H1 (cell line): Measurements from ENCODE around the gene CCR8. TPM values are rescaled to one million over a fixed set of nuclear protein-coding genes. Genes with fewer than 3 reads are reported as not detected.

Experiments
- CTCF ChIA-PET: fragments of 300-600 bp; sonication (Branson Sonifier 250); formaldehyde crosslinking; loops from one replicate; lab custom pipeline; 2021; ENCODE audit not compliant: partially characterized antibody; lab: Charles Lee
- POLR2A ChIA-PET: fragments of 300-600 bp; sonication (Branson Sonifier 250); formaldehyde crosslinking; loops from one replicate; lab custom pipeline; 2021; ENCODE audit warnings: inconsistent platforms; ENCODE audit not compliant: partially characterized antibody; lab: Charles Lee
- DNase-seq, 2 experiments: peaks; one replicate each; pipeline versions ENCODE4 v3.0.0 to v3.0.0-alpha.2; 2010 to 2022; ENCODE audit warnings: low spot score in 2 of 2, low read depth in 1 of 2, mixed read lengths in 1 of 2
- FAIRE-seq: peaks from 2 replicates; lab custom pipeline; 2011; peaks lifted over from hg19 to GRCh38; lab: Jason Lieb, UNC
- H2AFZ ChIP-seq: 2 replicates; pipeline ENCODE4 v1.8.1; 2012; ENCODE audit warnings: low read length, inconsistent platforms
- H2AK5ac ChIP-seq: 2 replicates; pipeline ENCODE4 v1.6.1; 2013; ENCODE audit warnings: low read depth, low read length
- H2BK120ac ChIP-seq: replicated peaks from 2 replicates; pipeline ENCODE3; 2013; ENCODE audit warnings: low read depth, low read length, inconsistent platforms
- H2BK12ac ChIP-seq: 2 replicates; pipeline ENCODE4 v1.6.1; 2013; ENCODE audit warnings: low read depth, low read length
- H2BK15ac ChIP-seq: 2 replicates; pipeline ENCODE4 v1.6.1; 2013; ENCODE audit warnings: low read length
- H2BK20ac ChIP-seq: 2 replicates; pipeline ENCODE4 v1.6.1; 2013; ENCODE audit warnings: low read length
- H2BK5ac ChIP-seq: 2 replicates; pipeline ENCODE4 v1.6.1; 2013; ENCODE audit warnings: low read depth, low read length
- H3K14ac ChIP-seq: 2 replicates; pipeline ENCODE4 v1.6.1; 2013; ENCODE audit warnings: inconsistent platforms; ENCODE audit not compliant: insufficient read length
- H3K18ac ChIP-seq: 2 replicates; pipeline ENCODE4 v1.6.1; 2013; ENCODE audit warnings: low read length; ENCODE audit errors: extremely low read depth
- H3K23ac ChIP-seq: 2 replicates; pipeline ENCODE4 v1.6.1; 2013; ENCODE audit warnings: inconsistent platforms; ENCODE audit not compliant: insufficient read length
- H3K23me2 ChIP-seq: 2 replicates; pipeline ENCODE4 v1.6.1; 2013; ENCODE audit warnings: low read depth, low read length
- H3K27ac ChIP-seq: 2 replicates; pipeline ENCODE4 v1.6.1; 2011; ENCODE audit warnings: low read depth, low read length, inconsistent platforms
- H3K27me3 ChIP-seq, 4 experiments: replicated peaks in 1 of 4; 1 replicate in 1 of 4; 2 replicates in 3 of 4; pipeline versions ENCODE4 v1.6.1 to v1.8.1; 2011 to 2013; ENCODE audit warnings: low read length in 3 of 4, mild to moderate bottlenecking in 3 of 4, inconsistent platforms in 2 of 4, mixed read lengths in 2 of 4, moderate library complexity in 1 of 4; ENCODE audit not compliant: control insufficient read depth in 3 of 4, insufficient read depth in 3 of 4; ENCODE audit errors: extremely low read depth in 1 of 4
- H3K36me3 ChIP-seq, 4 experiments: 2 replicates each; pipeline versions ENCODE4 v1.6.1 to v1.8.1; 2011 to 2013; ENCODE audit warnings: mild to moderate bottlenecking in 4 of 4, low read length in 3 of 4, moderate library complexity in 2 of 4, control low read depth in 1 of 4, inconsistent platforms in 1 of 4; ENCODE audit not compliant: insufficient read depth in 4 of 4, control insufficient read depth in 2 of 4
- H3K4ac ChIP-seq: replicated peaks from 2 replicates; pipeline ENCODE3; 2013; ENCODE audit warnings: low read length, low read depth, mixed read lengths, inconsistent platforms; ENCODE audit not compliant: insufficient read length
- H3K4me1 ChIP-seq, 4 experiments: replicated peaks in 1 of 4; 1 replicate in 1 of 4; 2 replicates in 3 of 4; pipeline versions ENCODE4 v1.6.1 to v1.8.1; 2011 to 2013; ENCODE audit warnings: low read length in 3 of 4, inconsistent platforms in 2 of 4, mixed read lengths in 1 of 4; ENCODE audit not compliant: insufficient read depth in 4 of 4, control insufficient read depth in 3 of 4
- H3K4me2 ChIP-seq, 2 experiments: 2 replicates each; pipeline versions ENCODE4 v1.6.1 to v1.8.1; 2011 to 2013; ENCODE audit warnings: low read depth in 2 of 2, low read length in 2 of 2, control low read depth in 1 of 2, inconsistent platforms in 1 of 2, mild to moderate bottlenecking in 1 of 2; ENCODE audit not compliant: insufficient read depth in 1 of 2
- H3K4me3 ChIP-seq, 4 experiments: fragments of 200-600, 300-600 bp in 1 of 4; sonication (generic), shearing (Covaris generic), sonication (Bioruptor Twin) in 1 of 4; 2 replicates each; pipeline versions ENCODE4 v1.5.1 to v1.8.1; 2011 to 2016; ENCODE audit warnings: low read length in 4 of 4, low read depth in 3 of 4, control low read depth in 2 of 4, inconsistent platforms in 2 of 4, mild to moderate bottlenecking in 2 of 4, mixed read lengths in 1 of 4, moderate library complexity in 1 of 4; ENCODE audit not compliant: insufficient read depth in 2 of 4; ENCODE audit errors: extremely low read depth in 1 of 4
- H3K56ac ChIP-seq: replicated peaks from 2 replicates; pipeline ENCODE3; 2013; ENCODE audit warnings: low read depth, mild to moderate bottlenecking, mixed read lengths, low read length, inconsistent platforms; ENCODE audit not compliant: insufficient read length
- H3K79me1 ChIP-seq: 2 replicates; pipeline ENCODE4 v1.6.1; 2013; ENCODE audit warnings: low read depth, low read length, control low read depth
- H3K79me2 ChIP-seq, 2 experiments: 2 replicates each; pipeline versions ENCODE4 v1.6.1 to v1.8.1; 2012 to 2013; ENCODE audit warnings: low read length in 2 of 2, mild to moderate bottlenecking in 2 of 2, inconsistent platforms in 1 of 2; ENCODE audit not compliant: insufficient read depth in 2 of 2, control insufficient read depth in 1 of 2
- H3K9ac ChIP-seq, 4 experiments: replicated peaks in 1 of 4; 1 replicate in 1 of 4; 2 replicates in 3 of 4; pipeline versions ENCODE4 v1.6.1 to v1.8.1; 2011 to 2013; ENCODE audit warnings: low read depth in 3 of 4, low read length in 3 of 4, control low read depth in 2 of 4, mild to moderate bottlenecking in 2 of 4, moderate library complexity in 2 of 4, inconsistent platforms in 1 of 4; ENCODE audit errors: extremely low read depth in 1 of 4
- H3K9me3 ChIP-seq, 2 experiments: 2 replicates each; pipeline versions ENCODE4 v1.6.1 to v1.8.1; 2012 to 2013; ENCODE audit warnings: mild to moderate bottlenecking in 2 of 2, moderate library complexity in 2 of 2, control low read depth in 1 of 2, inconsistent platforms in 1 of 2, low read depth in 1 of 2, low read length in 1 of 2, mixed read lengths in 1 of 2; ENCODE audit not compliant: insufficient read depth in 2 of 2
- H4K20me1 ChIP-seq, 2 experiments: replicated peaks in 1 of 2; 2 replicates each; pipeline versions ENCODE3 to v1.8.1; 2011 to 2013; ENCODE audit warnings: inconsistent platforms in 2 of 2, low read length in 2 of 2, mild to moderate bottlenecking in 1 of 2; ENCODE audit not compliant: insufficient read depth in 2 of 2, control insufficient read depth in 1 of 2
- H4K5ac ChIP-seq: 2 replicates; pipeline ENCODE4 v1.6.1; 2013; ENCODE audit warnings: low read length, low read depth, mixed read lengths, inconsistent platforms; ENCODE audit not compliant: insufficient read length
- H4K8ac ChIP-seq: 2 replicates; pipeline ENCODE4 v1.8.0; 2013; ENCODE audit warnings: mild to moderate bottlenecking, moderate library complexity, low read length, inconsistent platforms; ENCODE audit not compliant: insufficient read depth; ENCODE audit errors: extremely low read depth
- H4K91ac ChIP-seq: replicated peaks from 2 replicates; pipeline ENCODE3; 2013; ENCODE audit warnings: low read length, mixed read lengths, inconsistent platforms; ENCODE audit not compliant: insufficient read length
- CBX8 ChIP-seq: fragments of 300-800, 300-1000 bp; sonication (generic); IDR thresholded peaks from 2 replicates; pipeline ENCODE4 v1.7.1; 2016; ENCODE audit warnings: low read depth, low read length, borderline replicate concordance
- CEBPB ChIP-seq: IDR thresholded peaks from 2 replicates; pipeline ENCODE4 v1.6.1; 2012; ENCODE audit warnings: low read depth, low read length
- SIN3A ChIP-seq, 2 experiments: IDR thresholded peaks in 1 of 2; conservative IDR thresholded peaks in 1 of 2; 2 replicates each; pipeline ENCODE4 v1.6.1; 2011 to 2012; ENCODE audit warnings: low read length in 2 of 2, improper control_type of control experiment in 1 of 2, low read depth in 1 of 2, mild to moderate bottlenecking in 1 of 2
- SIRT6 ChIP-seq: IDR thresholded peaks from one replicate; pipeline ENCODE4 v1.7.1; 2012; ENCODE audit warnings: low read length, inconsistent platforms
- SUZ12 ChIP-seq: fragments of 200-600 bp; sonication (generic); IDR thresholded peaks from 2 replicates; pipeline ENCODE4 v1.6.1; 2012; ENCODE audit warnings: mild to moderate bottlenecking, inconsistent platforms, low read length, moderate library complexity, mixed read lengths
- ZNF274 ChIP-seq: IDR thresholded peaks from 2 replicates; pipeline ENCODE4 v1.7.0; 2012; ENCODE audit warnings: low read length, borderline replicate concordance; ENCODE audit errors: extremely low read depth
- WGBS, 2 experiments: shearing (Covaris generic) in 1 of 2; methylation state at CpG; one replicate each; pipeline versions ENCODE4 v1.1.6 to v1.1.7; 2013 to 2015; ENCODE audit warnings: low lambda C conversion rate in 2 of 2, mixed read lengths in 2 of 2, inconsistent platforms in 1 of 2, low coverage in 1 of 2, missing lambda C conversion rate in 1 of 2; ENCODE audit not compliant: insufficient replicate concordance in 2 of 2, insufficient coverage in 1 of 2, insufficient read length in 1 of 2; ENCODE audit errors: extremely low coverage in 1 of 2, missing lambda C conversion rate in 1 of 2; 5-methylcytosine and 5-hydroxymethylcytosine counted together
- polyA plus RNA-seq, 7 experiments: library from polyadenylated mRNA; depleted of rRNA in 3 of 7; stranded (reverse) in 5 of 7; unstranded in 2 of 7; fragments of >200 nt in 5 of 7; fragments of 200-250 nt in 2 of 7; gene quantifications; 1 replicate in 5 of 7; 2 replicates in 1 of 7; 4 replicates in 1 of 7; pipeline versions ENCODE4 v1.2.1 to v1.2.3, GENCODE V29; 2011 to 2013; ENCODE audit warnings: missing spikeins in 2 of 7, mixed read lengths in 2 of 7
- total RNA-seq: library from RNA; stranded (reverse); fragmentation: NEBNext Ultra II Directional; extraction: Animal tissue kit (Norgen Biotek cat#: 25700); gene quantifications from 2 replicates; pipeline ENCODE4 v1.2.1, GENCODE V29; 2021

CCR8 gene
- total and polyA plus RNA-seq, 2 of the 8 experiments (the other 6 are each of a cell fraction or from before 2014, with no cell fraction given) = 0.35 TPM; not detected in 1

DNA sequence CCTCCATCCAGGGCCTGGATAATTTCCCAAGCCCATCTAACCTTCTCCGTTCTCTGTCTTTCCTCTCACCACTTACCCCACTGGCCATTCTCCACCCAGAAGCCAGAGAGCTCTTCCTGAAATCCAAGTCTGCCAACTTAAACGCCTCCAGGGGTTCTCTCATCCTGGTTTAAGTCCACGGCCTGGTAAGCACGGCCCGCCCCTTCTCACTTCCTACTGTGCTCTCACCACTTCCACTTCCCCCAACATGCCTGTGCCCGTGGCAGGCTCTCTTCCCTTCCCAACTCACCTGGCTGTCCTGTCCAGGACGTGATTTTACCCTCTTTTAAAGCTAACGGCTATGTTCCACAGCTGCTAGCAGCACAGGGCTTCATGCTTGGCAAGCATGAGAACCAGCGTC, 48.0 kb upstream of the CCR8 start:
- Histone ChIP-seq H4K20me1 (no peaks in the 10 kb centered on the region), H2BK20ac (no peak overlapping the region), H3K18ac (no peak overlapping the region; the same call in 1 of the 2 replicates), H2BK12ac (no peak overlapping the region), H3K79me1 (no peaks in the 10 kb centered on the region), H3K23me2 (no peaks in the 10 kb centered on the region), H3K4ac (no peak overlapping the region), H3K4me1 (no peaks in the 10 kb centered on the region), H2BK15ac (0 out of 2 replicates have a peak overlapping the region, but pooled peaks have one; percentile 29), H3K4me2 (no peak overlapping the region), H3K23ac (no peak overlapping the region), H3K4me3 (no peak overlapping the region), H2BK5ac (no peak overlapping the region), H2BK120ac (no peak overlapping the region), H3K27ac (no peak overlapping the region), H3K79me2 (no peaks in the 10 kb centered on the region), H4K8ac (no peak overlapping the region), H2AK5ac (no peak overlapping the region), H2AFZ (no peak overlapping the region), H3K9me3 (no peaks in the 10 kb centered on the region), H4K5ac (no peak overlapping the region), H3K56ac (no peak overlapping the region), H3K14ac (no peak overlapping the region), H3K36me3 (no peaks in the 10 kb centered on the region), H4K91ac (no peak overlapping the region), H3K9ac (no peak overlapping the region), H3K27me3 (no peaks in the 10 kb centered on the region)
- no peak for FAIRE-seq
- ChIA-PET POLR2A (no interaction called here), CTCF (interaction anchor here (0.8 to 30.1 kb wide), 10 partner anchors 8 to 153 kb away, joined by 3 to 767 read pairs (median 6); partner anchors contain the start of gene XIRP1)
- no peak for DNase-seq
- TF ChIP-seq CEBPB (no peak), CBX8 (no peak), SIRT6 (no peak), SIN3A (conservative IDR thresholded peaks at IDR 0.05 in 1 of 2, IDR thresholded peaks at IDR 0.05 in 1 of 2; ENCODE audit: low read depth in 1 of 2, low read length in 2 of 2) (no peak), ZNF274 (no peak), SUZ12 (no peak)
- 86% methylated on average over 9 of the region's 9 CpGs; no CpG with 5 or more reads in 1 of the 2 experiments for WGBS, 2 experiments
